Tibial artery (tissue), 4 donors: ENCODE data around the gene CIAO2B.

Source experiments
- DNase-seq, 2 donors: peaks; one replicate each; pipeline ENCODE4 v3.0.0-alpha.2; 2019
- H3K27ac ChIP-seq, 2 donors: fragments of 200-600 bp; sonication (generic) in 1 of 2; 1 replicate in 1 of 2; 2 replicates in 1 of 2; pipeline ENCODE4 v1.5.1; 2018 to 2019; ENCODE audit warnings: mild to moderate bottlenecking in 1 of 2
- H3K27me3 ChIP-seq, 2 donors: fragments of 200-600 bp; sonication (generic) in 1 of 2; one replicate each; pipeline versions ENCODE4 v1.5.1 to v1.6.0; 2016 to 2019
- H3K36me3 ChIP-seq, 3 donors: fragments of 200-600 bp; sonication (generic) in 2 of 3; one replicate each; pipeline ENCODE4 v1.5.1; 2016 to 2019; ENCODE audit warnings: mild to moderate bottlenecking in 2 of 3
- H3K4me1 ChIP-seq, 4 donors: fragments of 200-600 bp; sonication (generic) in 2 of 4; 1 replicate in 3 of 4; 2 replicates in 1 of 4; pipeline ENCODE4 v1.5.1; 2016 to 2019
- H3K4me3 ChIP-seq, 2 donors: fragments of 200-600 bp; sonication (generic) in 1 of 2; 1 replicate in 1 of 2; 2 replicates in 1 of 2; pipeline ENCODE4 v1.5.1; 2018 to 2019; ENCODE audit warnings: mild to moderate bottlenecking in 2 of 2
- H3K9me3 ChIP-seq, 3 donors: fragments of 200-600 bp; sonication (generic) in 1 of 3; one replicate each; pipeline ENCODE4 v1.5.1; 2016 to 2019
- CTCF ChIP-seq, 2 experiments: fragments of 200-600 bp in 1 of 2; fragments of 450-650 bp in 1 of 2; IDR thresholded peaks; one replicate each; pipeline ENCODE4 v1.5.1; 2017 to 2019; ENCODE audit warnings: antibody characterized with exemption in 2 of 2, mild to moderate bottlenecking in 1 of 2, moderate library complexity in 1 of 2
- intact Hi-C: fragments of 100-400 bp; cut with DNase I; formaldehyde crosslinking; loops from one replicate; pipeline ENCODE4 v1.15.0; 2023; ENCODE audit warnings: low total_unique reads

The CIAO2B gene

GRCh38 chr16:66911112-66911511 is 23.1 kb downstream of the CIAO2B start:
- no peak overlapping the region for H3K27ac ChIP-seq
- no peaks in the 10 kb centered on the region for H3K27me3 ChIP-seq
- no peak overlapping the region for H3K4me3 ChIP-seq
- H3K4me1 ChIP-seq = peaks cover 0 to 36% (median 10%) of the 10 kb centered on the region in 4 donors
- no peaks in the 10 kb centered on the region for H3K9me3 ChIP-seq
- intact Hi-C loops = no loop called here
- no peaks in the 10 kb centered on the region for H3K36me3 ChIP-seq
- DNase-seq = no peak
- TF ChIP-seq CTCF (IDR thresholded peaks at IDR 0.05) = no peak

GRCh38 chr16:66910175-66910940 is 23.8 kb downstream of the CIAO2B start:
- DNase-seq = no peak
- Histone ChIP-seq H3K9me3 (no peaks in the 10 kb centered on the region), H3K4me1 (peaks cover 0 to 44% (median 17%) of the 10 kb centered on the region in 4 donors), H3K4me3 (no peak overlapping the region), H3K27ac (no peak overlapping the region), H3K36me3 (no peaks in the 10 kb centered on the region), H3K27me3 (no peaks in the 10 kb centered on the region)
- intact Hi-C loops = no loop called here
- no peak for TF ChIP-seq CTCF (IDR thresholded peaks at IDR 0.05)

- peaks cover 3 to 58% (median 31%) of the 10 kb centered on the region in 4 donors for H3K4me1 ChIP-seq
- no peak for DNase-seq
- no peaks in the 10 kb centered on the region for H3K9me3 ChIP-seq
- no peaks in the 10 kb centered on the region for H3K27me3 ChIP-seq
- intact Hi-C loops = no loop called here
- no peak overlapping the region for H3K4me3 ChIP-seq
- no peaks in the 10 kb centered on the region for H3K36me3 ChIP-seq
- no peak for TF ChIP-seq CTCF (IDR thresholded peaks at IDR 0.05)
- no peak overlapping the region for H3K27ac ChIP-seq
Observed at GRCh38 chr16:66908762-66909559, 25.2 kb downstream of the CIAO2B start.

GRCh38 chr16:66908116-66908515 is 26.1 kb downstream of the CIAO2B start:
- intact Hi-C loops = no loop called here
- Histone ChIP-seq H3K27ac (no peak overlapping the region), H3K27me3 (no peaks in the 10 kb centered on the region), H3K4me1 (peaks cover 3 to 66% (median 39%) of the 10 kb centered on the region in 4 donors), H3K9me3 (no peaks in the 10 kb centered on the region), H3K36me3 (no peaks in the 10 kb centered on the region), H3K4me3 (no peak overlapping the region)
- no peak for DNase-seq
- no peak for TF ChIP-seq CTCF (IDR thresholded peaks at IDR 0.05)

- intact Hi-C loops = no loop called here
- no peaks in the 10 kb centered on the region for H3K36me3 ChIP-seq
- H3K4me1 ChIP-seq = peaks cover 3 to 75% (median 47%) of the 10 kb centered on the region in 4 donors
- no peak for TF ChIP-seq CTCF (IDR thresholded peaks at IDR 0.05)
- H3K27me3 ChIP-seq = no peaks in the 10 kb centered on the region
- DNase-seq = no peak
- peak overlapping the region; percentile 86 to 91 for H3K27ac ChIP-seq
- H3K9me3 ChIP-seq = no peaks in the 10 kb centered on the region
- H3K4me3 ChIP-seq = no peak overlapping the region
Observed at GRCh38 chr16:66906916-66907836, 27.0 kb downstream of the CIAO2B start.
